Spinal cord (tissue), 10 donors: Measurements from ENCODE around the gene ARL4D. TPM values are rescaled to one million over a fixed set of nuclear protein-coding genes. Genes with fewer than 3 reads are reported as not detected.
A peak's percentile ranks its signal among the peaks of the same experiment; 100 is the strongest.

Source experiments
- DNase-seq, 6 donors: peaks; one replicate each; pipeline versions ENCODE4 v3.0.0 to v3.0.0-alpha.2; 2013 to 2015; ENCODE audit warnings: low spot score in 6 of 6, low read depth in 4 of 6
- H3K27ac ChIP-seq: one replicate; pipeline ENCODE4 v1.5.1; 2013; ENCODE audit warnings: low read depth, low read length, control low read depth
- H3K27me3 ChIP-seq: one replicate; pipeline ENCODE4 v1.6.1; 2013; ENCODE audit warnings: low read length; ENCODE audit not compliant: control insufficient read depth, insufficient read depth
- H3K36me3 ChIP-seq: one replicate; pipeline ENCODE4 v1.6.1; 2013; ENCODE audit warnings: low read length; ENCODE audit not compliant: control insufficient read depth, insufficient read depth
- H3K4me1 ChIP-seq: one replicate; pipeline ENCODE4 v1.6.1; 2013; ENCODE audit warnings: low read length; ENCODE audit not compliant: control insufficient read depth, insufficient read depth
- H3K4me3 ChIP-seq: one replicate; pipeline ENCODE4 v1.5.1; 2013; ENCODE audit warnings: low read depth, low read length, control low read depth
- H3K9me3 ChIP-seq: one replicate; pipeline ENCODE4 v1.6.1; 2013; ENCODE audit warnings: low read length; ENCODE audit not compliant: control insufficient read depth, insufficient read depth
- WGBS: methylation state at CpG from one replicate; pipeline ENCODE4 v1.1.5; 2013; ENCODE audit warnings: missing lambda C conversion rate; ENCODE audit not compliant: insufficient coverage; 5-methylcytosine and 5-hydroxymethylcytosine counted together
- polyA plus RNA-seq, 2 donors: library from polyadenylated mRNA; unstranded; fragments of 120-200 nt; gene quantifications; one replicate each; pipeline ENCODE4 v1.2.1, GENCODE V29; 2013; ENCODE audit not compliant: insufficient read length in 2 of 2
- small RNA-seq: library from RNA; depleted of rRNA; stranded (forward); fragments of <200 nt; gene quantifications from one replicate; pipeline ENCODE3, GENCODE V24; 2014; ENCODE audit warnings: low replicate concordance
- total RNA-seq, 2 donors: library from RNA; depleted of rRNA in 1 of 2; stranded (reverse); fragments of 120-200 nt in 1 of 2; fragments of >200 nt in 1 of 2; gene quantifications; one replicate each; pipeline versions ENCODE4 v1.2.3 to v1.2.4, GENCODE V29; 2013 to 2014
- donor health status: healthy.

The ARL4D gene
- total and polyA plus RNA-seq, 4 donors, result 13.3 to 29.3 (median 16.7) TPM

- H3K9me3 ChIP-seq, result no peaks in the 10 kb centered on the region
- no peak overlapping the region for H3K4me3 ChIP-seq
- 64% methylated on average over 5 of the region's 8 CpGs for whole genome bisulfite sequencing
- H3K4me1 ChIP-seq, result no peaks in the 10 kb centered on the region
- H3K27ac ChIP-seq, result no peak overlapping the region
- no peaks in the 10 kb centered on the region for H3K27me3 ChIP-seq
- no peaks in the 10 kb centered on the region for H3K36me3 ChIP-seq
- DNase-seq, result peak in 1 of 6 donors; percentile 80
Observed at GRCh38 chr17:43449470-43450248, 50.9 kb downstream of the ARL4D start.

Small RNAs within 50 kb of the gene (small RNA-seq; reads per million reads assigned to genes)
- gene RNU6-1137P (0.06 reads per million), gene RNU6-406P (not detected), gene RNU6-470P (not detected)

Other genes with a start within 250 kb of the ARL4D start
- gene NBR1, start 227.8 kb upstream of the ARL4D start, total RNA-seq, result 100 to 1,000 TPM in 1 of 2 donors, 10 to 100 TPM in 1; 93.8 to 104 TPM
- 10 to 100 TPM; 79.3 to 86.7 TPM for gene NBR1, start 227.8 kb upstream of the ARL4D start, polyA plus RNA-seq
- gene TMEM106A, start 187.1 kb upstream of the ARL4D start, total RNA-seq, result 1 to 10 TPM; 2.6 to 6.9 TPM
- gene TMEM106A, start 187.1 kb upstream of the ARL4D start, polyA plus RNA-seq, result 1 to 10 TPM; 2.3 to 5.9 TPM
- under 1 TPM in 1 of 2 donors, not detected in 1; 0.55 TPM for gene CCDC200, start 170.4 kb upstream of the ARL4D start, total RNA-seq
- gene CCDC200, start 170.4 kb upstream of the ARL4D start, polyA plus RNA-seq, result 10 to 100 TPM in 1 of 2 donors, 1 to 10 TPM in 1; 4.4 to 11.0 TPM
- gene RNU2-1, start 165.0 kb upstream of the ARL4D start, total RNA-seq, result not detected
- 1 to 10 TPM in 1 of 2 donors, not detected in 1; 1.2 TPM for gene RNU2-1, start 165.0 kb upstream of the ARL4D start, polyA plus RNA-seq
- gene DHX8, start 85.0 kb downstream of the ARL4D start, total RNA-seq, result 10 to 100 TPM; 38.7 to 47.2 TPM
- 10 to 100 TPM; 35.5 to 36.6 TPM for gene DHX8, start 85.0 kb downstream of the ARL4D start, polyA plus RNA-seq
- gene ETV4, start 147.3 kb downstream of the ARL4D start, total RNA-seq, result 1 to 10 TPM; 2.7 to 4.7 TPM
- gene ETV4, start 147.3 kb downstream of the ARL4D start, polyA plus RNA-seq, result 10 to 100 TPM; 23.1 to 27.2 TPM